EH (cell line): ENCODE measurements around the gene ABLIM1.

Experiments
- DNase-seq: peaks from one replicate; pipeline ENCODE4 v3.0.0-alpha.2; 2015; ENCODE audit warnings: low read depth

ABLIM1 gene

DNA sequence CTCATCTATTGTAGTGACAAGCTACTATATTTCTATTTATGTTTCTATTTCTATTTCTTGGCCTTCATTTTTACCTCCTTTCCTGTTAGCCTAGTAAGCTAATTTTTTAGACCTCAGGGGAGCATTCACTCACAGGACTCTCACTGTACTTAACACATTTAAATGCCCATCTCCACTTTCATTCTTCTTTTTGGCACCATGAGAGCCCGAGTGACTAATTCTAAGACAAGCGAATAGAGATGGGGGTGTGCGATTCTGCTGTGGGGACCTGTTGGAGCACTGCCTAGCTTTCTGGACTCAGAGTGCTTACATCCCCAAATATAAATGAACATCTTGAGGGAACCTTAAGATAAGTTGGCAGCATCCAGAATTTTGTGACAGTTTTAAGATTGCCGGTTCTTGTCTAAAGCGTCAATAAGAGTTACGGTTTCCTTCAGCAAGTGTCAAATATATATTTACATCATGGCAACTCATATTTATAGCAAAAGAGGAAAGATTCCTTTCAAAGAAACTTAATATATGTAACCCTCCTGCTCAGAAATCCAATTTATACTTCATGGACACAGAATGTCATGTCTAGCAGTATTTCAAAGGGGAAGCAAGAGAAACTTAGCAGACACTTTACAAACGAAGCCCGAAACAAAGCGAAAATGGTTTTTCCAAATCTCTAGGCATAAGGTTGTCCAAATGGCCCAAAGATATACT lies 199.7 kb downstream of the ABLIM1 start:
- DNase-seq: no peak

DNA sequence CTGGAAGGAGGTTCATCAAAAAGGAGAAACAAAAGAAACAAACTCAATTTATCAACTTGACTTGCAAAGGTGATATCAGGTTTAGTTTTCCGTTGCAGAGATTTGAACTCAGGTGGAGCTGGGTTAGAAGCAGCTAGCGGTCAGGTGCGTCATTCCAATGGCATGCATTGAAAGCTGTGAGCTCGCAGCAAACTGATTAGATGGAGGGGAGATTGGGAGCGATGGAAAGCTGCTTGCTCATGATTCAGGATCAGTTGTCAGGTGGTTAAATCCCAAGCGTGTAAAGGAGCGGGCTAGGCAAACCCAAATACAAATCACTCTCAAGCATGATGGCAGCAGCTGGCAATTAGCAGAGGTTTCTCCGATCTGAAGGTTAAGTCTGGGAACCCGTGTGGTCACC lies 204.5 kb downstream of the ABLIM1 start:
- DNase-seq: no peak

DNA sequence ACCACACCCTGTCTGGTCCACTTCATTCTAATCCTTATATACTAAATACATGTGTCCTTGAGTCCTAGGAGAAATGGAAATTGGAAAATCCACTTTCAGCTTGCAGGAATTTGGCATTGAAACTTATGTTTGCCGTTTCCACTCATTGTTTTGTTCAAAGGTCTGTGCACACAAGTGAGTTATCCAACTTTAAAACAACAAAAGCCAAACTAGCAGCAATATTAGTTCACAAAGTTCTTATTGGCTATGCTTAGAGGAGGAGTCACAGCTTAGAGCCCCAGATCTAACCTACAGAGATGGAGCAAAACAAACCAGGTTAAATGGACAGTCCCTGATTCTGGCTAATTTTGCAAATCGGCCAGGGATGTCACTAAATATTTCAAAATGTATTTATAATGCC lies 209.2 kb downstream of the ABLIM1 start:
- no peak for DNase-seq

DNA sequence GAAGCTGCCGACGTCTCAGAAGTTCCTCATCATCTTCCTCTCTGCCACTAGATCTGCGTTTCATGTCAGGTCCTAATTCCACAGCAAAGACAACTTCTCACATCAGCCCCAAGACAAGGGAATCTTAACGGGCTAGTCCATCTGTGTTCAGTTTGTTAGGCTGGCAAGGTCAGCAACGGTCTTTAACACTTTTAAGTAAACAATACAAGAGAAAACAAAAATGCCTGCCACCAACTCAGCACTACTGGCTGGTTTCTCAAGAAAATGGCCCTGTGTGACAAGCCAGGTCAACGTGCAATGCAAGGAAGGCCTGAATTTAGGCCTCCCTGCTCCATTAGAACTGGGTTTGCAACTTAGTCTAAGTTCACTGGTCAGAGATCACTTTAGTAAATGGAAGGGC lies 212.7 kb downstream of the ABLIM1 start:
- DNase-seq: no peak

DNA sequence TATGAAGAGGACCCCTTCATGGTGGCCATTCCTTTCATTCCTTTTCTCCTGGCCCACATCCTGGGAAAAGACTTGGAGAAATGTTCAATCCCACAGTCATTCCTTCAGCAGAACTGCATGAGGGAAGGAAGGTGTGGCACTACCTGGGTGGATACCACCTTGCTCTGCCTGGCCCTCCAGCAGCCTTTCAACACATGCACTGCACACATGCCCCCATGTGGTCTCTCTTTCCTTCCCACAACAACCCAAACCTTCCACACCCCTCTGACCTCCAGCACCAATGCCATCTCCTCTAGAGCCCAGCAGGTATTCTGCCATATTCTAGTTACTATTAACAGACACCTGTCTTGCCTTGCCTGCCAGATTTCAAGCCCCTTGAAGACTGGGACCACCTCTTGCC lies 213.3 kb downstream of the ABLIM1 start:
- no peak for DNase-seq

DNA sequence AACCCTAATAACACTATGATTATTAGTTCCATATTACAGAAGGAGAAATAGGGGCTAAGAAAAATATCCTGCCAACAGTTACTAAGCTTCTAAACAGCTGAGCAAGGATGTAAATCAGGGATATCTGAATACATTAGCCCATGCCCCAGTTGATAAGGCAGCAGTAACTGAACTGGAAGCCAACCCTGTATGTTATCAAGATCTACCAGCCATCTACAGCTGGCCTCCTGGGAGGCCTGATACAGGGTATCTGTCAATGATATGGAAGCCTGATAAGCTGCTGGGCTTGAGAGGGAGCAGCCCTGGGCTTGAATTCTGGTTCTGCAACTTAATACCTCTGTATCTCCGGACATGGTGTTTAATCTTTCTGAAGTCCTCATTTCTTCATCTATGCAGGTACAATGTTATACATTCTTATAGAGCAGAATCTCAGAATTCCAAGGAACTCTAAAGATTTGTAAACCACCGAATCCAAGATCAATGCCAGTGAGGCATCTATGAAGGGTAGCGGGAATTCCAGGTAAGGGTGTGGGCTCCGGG lies 215.9 kb downstream of the ABLIM1 start:
- DNase-seq: no peak

DNA sequence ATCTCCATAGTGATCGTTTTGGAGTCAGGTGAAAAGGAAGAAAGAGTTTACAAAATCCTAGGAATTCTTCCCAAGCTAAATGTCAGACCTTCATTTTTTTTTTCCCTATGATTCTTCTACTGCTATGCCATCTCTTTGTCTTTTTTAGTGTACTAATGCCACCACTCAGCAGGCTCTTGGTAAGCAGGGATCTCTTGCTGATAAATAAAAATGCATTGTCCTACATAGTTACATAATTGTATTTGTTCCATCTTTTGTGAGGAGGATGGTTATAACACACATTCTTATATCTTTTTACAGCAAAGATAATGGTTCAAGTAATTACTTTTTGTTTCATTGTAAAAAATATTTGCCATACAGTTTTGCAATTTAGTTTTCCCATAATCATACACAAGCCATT lies 217.0 kb downstream of the ABLIM1 start:
- DNase-seq: no peak

DNA sequence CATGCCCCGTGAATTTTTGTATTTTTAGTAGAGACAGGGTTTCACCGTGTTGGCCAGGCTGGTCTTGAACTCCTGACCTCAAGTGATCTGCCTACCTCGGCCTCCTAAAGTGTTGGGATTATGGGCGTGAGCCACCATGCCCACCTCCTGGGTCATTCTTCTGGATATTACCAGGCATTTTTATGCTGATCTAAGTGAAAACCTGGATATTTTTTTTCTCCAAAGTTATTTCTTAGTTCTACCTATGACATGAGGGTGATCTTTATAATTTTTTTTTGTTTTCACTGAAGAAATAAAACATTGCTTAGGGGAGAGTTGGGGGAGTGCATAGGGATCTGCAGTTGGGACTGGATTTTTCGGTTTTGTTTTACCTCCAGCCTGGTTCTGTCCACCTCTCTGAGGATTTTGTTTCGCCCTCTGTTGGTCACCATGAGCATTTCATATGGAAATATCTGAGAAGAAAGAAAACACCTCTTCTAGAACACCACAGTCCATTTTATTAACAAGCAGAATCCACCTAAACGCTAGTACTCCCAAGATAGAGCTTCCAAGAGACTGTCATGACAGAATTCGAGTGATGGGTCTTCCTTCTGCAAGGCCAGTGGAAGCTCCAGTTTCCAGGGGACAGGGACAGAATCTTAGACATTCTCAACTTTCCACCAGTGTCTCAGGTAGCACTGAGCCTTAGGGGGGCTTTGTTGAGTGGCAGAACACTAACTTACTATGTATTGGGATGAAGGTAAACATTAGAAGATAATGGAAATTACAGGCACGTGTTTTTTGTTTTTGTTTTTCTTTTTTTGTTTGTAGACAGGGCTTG lies 220.4 kb downstream of the ABLIM1 start:
- DNase-seq: peak; percentile 42

DNA sequence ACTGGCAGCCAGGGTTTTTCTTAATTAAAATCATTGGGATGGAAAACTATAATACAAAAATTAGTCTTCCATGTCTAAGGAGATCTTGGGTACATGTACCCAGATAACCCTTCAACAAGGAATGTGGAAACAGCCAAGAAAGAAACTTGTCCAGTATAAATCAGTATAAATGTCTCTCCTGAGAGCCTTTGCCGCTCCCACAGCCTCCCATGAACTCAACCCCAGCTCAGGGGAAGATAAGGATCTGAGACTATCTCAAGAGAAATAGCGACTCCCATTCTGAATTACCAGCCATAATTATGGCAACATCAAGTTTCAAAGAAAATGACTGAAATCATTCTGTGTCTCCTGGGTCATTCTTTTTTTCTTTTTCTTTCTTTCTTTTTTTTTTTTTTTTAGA lies 221.1 kb downstream of the ABLIM1 start:
- DNase-seq: no peak

DNA sequence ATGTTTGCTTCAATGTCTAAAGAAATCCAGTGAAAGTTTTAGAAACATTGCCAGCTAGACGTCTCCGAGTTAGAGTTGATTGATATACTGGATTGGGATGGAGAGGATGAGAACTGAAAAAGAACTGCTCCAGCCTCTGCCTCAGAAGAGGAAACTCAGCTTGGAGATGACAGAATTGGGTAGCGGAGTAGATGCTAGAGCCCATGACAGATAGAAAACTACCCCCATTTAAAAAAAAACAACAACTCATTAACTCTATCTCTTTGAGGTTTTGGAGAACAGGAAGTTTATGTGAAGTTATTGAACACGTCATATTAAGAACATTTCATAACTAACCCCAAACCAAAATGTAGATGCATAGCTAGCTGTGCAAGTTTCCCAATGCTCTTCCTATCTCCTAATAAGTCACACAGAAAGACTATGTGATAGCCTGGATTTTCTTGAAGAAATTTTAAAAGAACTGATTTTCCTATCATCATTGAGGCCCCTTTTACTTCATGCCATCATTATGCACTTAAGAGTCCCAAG lies 225.4 kb downstream of the ABLIM1 start:
- DNase-seq: no peak

DNA sequence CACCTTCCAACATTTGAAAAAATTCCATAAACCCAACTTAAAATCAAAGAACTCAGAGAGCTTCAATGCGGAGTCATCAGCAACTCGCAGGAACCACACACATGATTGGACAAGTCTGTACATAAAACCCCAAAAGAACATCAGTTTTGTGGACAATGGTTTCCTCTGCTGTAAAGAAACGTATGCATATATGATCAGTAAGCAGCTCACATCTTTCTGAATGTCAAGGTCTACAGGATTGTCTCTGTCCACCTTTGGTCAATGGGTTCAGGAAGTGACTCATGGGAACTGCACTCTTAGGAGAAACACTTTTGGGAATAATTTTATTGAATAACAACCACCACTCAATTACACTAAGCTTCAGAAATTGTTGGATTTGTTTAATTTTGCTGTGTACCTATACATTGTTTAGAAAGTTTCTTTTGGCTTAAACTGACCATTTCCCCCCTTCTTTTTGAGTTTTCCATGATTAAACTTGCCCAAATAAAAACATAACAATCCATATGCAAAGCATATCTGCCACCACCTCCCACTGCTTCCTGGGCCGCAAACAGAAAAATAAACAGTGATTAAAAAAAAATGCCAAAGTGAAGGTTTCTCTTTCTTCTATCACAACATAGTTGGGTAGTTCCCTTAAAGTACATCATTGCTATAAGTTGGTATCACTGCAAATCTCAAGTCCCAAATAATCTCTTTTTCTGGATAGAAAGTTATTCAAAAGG lies 226.5 kb downstream of the ABLIM1 start:
- DNase-seq: no peak

DNA sequence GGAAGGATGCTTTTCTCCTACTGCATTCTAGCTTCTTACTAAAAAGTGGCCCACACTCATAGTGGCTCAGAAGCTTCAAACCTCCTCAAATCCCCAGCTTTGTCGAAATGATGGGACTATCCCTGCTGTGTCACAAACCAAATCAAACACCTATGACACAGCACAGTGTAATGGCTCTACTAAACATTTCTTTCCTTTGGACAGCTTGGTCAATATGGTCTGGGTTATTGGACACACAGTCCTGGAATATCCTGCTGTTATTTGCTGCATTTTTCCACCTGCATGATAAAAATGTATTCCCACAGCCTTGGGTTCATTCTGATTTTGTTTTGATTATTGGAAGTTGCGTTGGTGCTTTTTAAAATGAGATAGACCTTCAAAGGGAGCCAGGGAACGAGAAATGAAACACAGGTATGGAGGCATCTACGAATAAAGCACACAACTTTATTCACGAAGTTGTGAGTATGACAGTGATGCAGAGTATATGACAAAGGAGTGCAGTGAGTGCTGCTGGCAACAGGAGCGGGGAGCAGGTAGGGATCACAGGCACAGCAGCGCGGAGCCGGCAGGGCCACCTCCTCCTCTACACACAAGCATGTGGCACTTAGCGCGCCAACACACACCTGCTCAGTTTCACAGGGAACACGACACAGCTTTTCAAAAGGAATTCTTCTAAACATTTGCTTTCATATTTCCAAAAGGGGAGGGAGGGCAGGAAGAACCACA lies 227.2 kb downstream of the ABLIM1 start:
- DNase-seq: no peak

DNA sequence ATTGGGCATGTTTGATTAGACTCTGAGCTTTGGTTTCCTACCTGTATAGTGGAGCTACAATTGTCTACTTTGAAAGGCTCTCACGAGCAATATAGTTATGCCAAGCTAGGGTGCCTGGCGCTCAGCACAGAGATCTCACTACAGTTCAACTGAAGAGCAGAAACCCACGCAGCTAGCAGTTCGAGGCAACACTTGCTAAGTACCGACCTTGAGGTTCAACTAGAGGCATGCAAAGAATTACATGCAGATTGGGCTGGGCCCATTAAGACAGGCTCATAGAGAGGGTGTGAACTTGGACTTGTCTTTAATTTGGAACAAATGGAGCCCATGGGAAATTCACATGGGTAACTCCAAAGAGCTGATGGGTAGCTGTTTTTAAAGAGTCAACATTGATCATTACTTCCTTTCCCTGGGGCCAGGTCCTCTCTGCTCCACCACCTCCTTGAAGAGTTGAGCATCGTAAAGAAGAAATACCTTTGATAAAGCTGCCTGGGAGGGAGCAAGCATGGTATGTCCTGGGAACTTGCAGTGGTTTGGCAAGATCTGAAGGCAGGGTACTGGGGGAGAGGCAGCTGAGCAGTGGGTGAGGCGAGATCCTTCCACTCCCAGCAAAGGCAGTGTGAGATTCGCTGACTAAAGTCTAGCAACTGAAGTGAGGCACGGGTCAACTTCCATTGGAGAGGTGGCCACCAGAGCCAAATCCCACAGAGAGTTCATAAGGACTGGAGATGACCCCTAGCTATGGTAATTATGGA lies 228.3 kb downstream of the ABLIM1 start:
- DNase-seq: no peak

DNA sequence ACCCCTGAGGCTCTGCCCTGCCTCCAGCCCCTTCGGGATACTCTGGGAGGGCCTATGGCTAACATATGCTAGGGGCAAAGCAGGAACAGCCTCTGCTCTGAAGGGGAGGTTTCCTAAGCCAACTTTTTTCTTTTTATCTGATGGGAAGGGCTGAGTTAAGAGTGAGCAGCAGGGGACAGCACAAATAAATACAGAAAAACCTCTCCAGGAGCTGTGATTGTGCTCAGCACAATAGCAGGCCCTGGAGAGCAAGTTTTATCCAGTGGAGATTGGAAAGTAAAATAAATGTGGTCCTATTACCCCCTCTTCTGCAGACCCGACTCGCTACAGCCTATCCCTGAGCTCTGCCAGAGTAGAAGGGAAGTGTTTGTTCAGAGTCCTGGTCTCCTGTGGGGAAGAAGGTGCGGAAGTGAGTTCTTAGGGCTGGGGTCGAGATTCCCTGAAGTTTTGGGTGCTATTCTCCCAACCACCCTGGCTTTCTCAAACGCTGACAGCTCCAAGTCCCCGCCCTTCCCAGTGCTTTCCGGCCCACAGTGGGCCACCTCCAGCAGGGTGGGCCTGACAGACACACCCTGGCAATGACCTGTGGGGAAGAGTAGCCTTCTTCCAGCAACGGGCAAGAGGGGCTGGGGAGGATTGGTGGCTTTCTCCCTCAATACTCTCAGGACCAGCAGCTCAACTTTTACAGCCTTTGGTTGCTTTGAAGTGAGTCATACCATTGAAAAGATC lies 230.8 kb downstream of the ABLIM1 start:
- no peak for DNase-seq

DNA sequence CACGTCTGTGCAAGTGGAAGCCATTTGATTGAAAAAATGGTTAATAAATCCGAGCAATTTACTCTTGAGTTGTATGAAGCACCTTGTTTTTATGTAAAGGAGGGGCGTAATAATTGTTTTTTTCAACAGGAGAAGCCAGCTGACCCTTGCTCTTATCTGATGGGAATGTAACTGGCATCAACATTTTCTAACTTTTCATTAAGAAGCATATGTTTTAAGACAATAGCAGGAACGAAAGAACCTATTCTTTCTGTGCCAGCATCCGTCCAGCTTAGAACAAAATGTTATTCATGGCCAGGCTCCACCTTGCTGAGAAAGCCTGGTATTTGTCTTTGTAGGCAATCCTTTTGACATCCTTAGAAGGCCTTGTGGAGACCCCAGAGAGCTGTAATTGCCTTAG lies 231.6 kb downstream of the ABLIM1 start:
- no peak for DNase-seq

DNA sequence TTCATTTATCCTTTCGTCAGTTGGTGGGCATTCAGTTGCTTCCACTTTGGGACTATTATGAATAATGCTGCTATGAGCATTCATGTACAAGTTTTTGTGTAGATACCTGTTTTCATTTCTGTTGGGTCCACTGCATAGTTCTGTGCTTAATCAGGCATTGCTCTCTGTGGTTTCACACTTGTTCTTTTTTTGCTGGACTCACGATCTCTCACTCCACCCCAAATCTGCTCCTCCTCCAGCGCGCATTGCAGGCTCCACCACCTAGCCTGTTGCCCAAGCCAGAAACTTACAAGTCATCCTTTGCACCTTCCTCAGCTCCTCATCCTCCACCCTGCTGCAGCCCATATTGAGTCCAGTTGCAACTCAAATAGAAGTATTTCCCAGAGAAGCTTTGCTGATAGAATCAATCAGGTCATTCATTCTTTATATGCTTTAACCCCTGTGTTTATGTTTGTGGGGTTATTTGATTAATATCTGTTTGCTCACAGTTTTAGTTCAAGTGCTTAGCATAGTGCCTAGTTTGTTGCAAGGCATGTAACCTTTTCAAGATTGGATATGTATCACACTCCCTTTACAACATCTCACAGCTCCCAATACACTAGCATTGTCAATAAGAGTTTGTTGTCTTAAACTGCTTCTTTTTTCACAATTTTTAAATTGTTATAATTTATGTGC lies 237.1 kb downstream of the ABLIM1 start:
- no peak for DNase-seq

DNA sequence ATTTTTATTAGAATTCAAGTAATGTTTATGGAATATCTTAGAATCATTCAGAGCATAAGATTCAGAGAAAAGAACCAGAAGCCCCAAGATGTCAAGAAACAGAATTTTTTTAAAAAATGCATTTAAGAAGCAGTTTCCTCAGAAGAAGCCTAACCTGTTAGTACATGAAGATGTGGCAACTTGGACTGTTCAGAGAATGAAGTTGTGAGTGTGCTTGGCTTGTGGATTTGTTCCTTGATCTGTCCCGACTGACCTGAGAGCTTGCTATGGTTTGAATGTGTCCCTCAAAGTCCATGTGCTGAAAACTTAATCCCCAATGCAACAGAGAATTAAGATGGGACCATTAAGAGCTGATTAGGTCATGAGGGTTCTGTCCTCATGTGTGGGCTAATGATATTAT lies 240.0 kb downstream of the ABLIM1 start:
- DNase-seq: no peak

DNA sequence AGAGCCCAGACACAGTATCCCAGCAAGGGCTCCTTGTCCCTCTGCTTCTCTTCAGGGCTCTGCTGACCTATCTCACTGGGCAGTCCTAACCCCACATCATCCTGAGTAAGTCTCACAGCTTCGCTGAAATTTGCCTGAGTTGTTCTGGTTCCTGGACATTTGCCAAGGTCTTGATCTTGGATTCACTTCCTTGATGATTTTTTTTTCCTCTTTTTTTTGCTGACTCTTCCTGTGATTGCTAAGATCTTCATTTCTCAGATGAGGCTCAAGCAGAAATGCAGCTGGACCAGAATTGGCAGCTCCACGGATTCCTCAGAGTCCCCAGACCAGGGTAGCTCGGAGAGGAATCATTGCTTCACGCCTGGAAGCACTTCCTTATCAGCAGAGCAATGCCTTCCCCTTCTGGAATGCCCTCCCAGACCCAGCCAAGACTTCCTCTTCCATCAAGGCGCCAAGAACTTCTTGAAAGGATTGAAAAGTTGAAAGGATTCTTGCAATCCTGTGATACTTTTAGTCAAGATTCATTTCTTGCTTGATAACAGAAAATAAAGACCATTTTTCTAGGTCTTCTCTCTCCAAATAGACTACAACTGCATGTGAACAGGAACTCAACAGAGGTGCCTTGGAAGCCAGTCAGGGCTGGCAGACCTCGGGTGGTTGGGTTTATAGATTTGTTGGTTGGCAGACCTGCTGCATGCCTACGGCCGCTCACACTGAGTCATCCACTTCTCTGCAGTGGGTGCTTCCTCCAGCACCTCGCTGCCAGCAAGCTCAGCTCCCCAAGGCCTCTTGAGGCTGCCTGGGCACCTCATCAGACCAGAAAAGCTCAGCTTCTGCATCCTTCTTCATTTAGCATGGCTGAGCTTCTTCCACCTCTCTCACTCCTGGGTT lies 244.9 kb downstream of the ABLIM1 start:
- peak; percentile 15 for DNase-seq

DNA sequence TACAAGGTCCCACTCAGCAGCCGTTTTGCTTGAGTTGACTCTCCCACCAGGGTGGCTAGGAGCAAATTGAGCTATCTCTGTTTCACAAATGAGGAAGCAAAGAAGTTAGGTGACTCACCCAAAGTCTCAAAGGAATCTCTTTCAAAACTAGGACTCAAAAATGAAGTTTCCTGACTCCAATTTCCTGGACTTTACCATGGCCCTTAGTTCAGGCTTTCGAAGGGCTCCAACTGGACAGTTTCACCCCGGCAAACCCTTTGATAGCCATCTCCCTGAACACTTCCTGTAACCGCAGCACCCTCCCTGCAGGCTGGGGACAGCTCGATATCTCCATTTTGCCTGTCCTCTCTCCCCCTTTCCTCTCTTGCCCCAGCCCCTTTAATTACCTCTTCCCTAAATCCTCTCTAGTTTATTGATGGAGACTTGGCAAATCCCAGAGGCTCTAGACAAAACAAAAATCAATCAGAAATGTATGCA lies 249.1 kb downstream of the ABLIM1 start:
- no peak for DNase-seq
